Activated CD4-positive, alpha-beta T cell treated with anti-CD3 and anti-CD28 coated beads, Interleukin-2, Interleukin-4, amounts not matched to agents 100 ng/mL and 50 ng/mL, durations not matched to agents 16 hours and 8 hours (primary cell): Measurements from ENCODE around the gene COA5.

Experiments used
- DNase-seq: peaks from one replicate; pipeline ENCODE4 v3.0.0-alpha.2; 2020; ENCODE audit warnings: low spot score

The COA5 gene

GRCh38 chr2:98571796-98572195, 36.5 kb downstream of the COA5 start:
- DNase-seq: no peak

GRCh38 chr2:98571121-98571701, 37.1 kb downstream of the COA5 start:
- no peak for DNase-seq

GRCh38 chr2:98570356-98570755, 38.0 kb downstream of the COA5 start:
- DNase-seq: no peak

GRCh38 chr2:98569915-98570314, 38.4 kb downstream of the COA5 start:
- no peak for DNase-seq

GRCh38 chr2:98569197-98569793, 39.0 kb downstream of the COA5 start:
- DNase-seq: peak; percentile 61

GRCh38 chr2:98568161-98568956, 40.0 kb downstream of the COA5 start:
- DNase-seq: no peak

- DNase-seq: no peak
These were observed 42.4 kb downstream of the COA5 start for GRCh38 chr2:98565941-98566340.

- no peak for DNase-seq
These were observed 42.9 kb downstream of the COA5 start for GRCh38 chr2:98565286-98565860.

GRCh38 chr2:98564541-98565132, 43.7 kb downstream of the COA5 start:
- DNase-seq: no peak

- no peak for DNase-seq
These were observed 44.9 kb downstream of the COA5 start for GRCh38 chr2:98563394-98563793.

- DNase-seq: no peak
These were observed 46.2 kb downstream of the COA5 start for GRCh38 chr2:98561902-98562695.

- DNase-seq: no peak
These were observed 47.3 kb downstream of the COA5 start for GRCh38 chr2:98561018-98561417.

- no peak for DNase-seq
These were observed 48.0 kb downstream of the COA5 start for GRCh38 chr2:98560256-98560771.

GRCh38 chr2:98559581-98559980, 48.7 kb downstream of the COA5 start:
- DNase-seq: peak; percentile 17

GRCh38 chr2:98558852-98559530, 49.3 kb downstream of the COA5 start:
- DNase-seq: no peak

- DNase-seq: no peak
These were observed 51.8 kb downstream of the COA5 start for GRCh38 chr2:98556344-98557033.

- no peak for DNase-seq
These were observed 52.6 kb downstream of the COA5 start for GRCh38 chr2:98555696-98556095.

GRCh38 chr2:98554116-98554861, 54.0 kb downstream of the COA5 start:
- no peak for DNase-seq

- DNase-seq: no peak
These were observed 55.7 kb downstream of the COA5 start for GRCh38 chr2:98552499-98553179.
